Peyer's patch (tissue), 4 donors: ENCODE measurements around the gene BST1.

ENCODE experiments used
- POLR2A ChIP-seq, 2 donors: fragments of 450-650 bp; IDR thresholded peaks; one replicate each; pipeline ENCODE4 v1.5.1; 2017; ENCODE audit warnings: antibody characterized with exemption in 2 of 2, mild to moderate bottlenecking in 2 of 2, moderate library complexity in 2 of 2
- TF ChIP-seq, protein P1 (sequence below), 6 experiments: fragments of 450-650 bp in 4 of 6; fragments of 200-600 bp in 2 of 6; sonication (generic) in 1 of 6; IDR thresholded peaks; one replicate each; pipeline ENCODE4 v1.5.1; 2017 to 2019; ENCODE audit warnings: antibody characterized with exemption in 6 of 6, mild to moderate bottlenecking in 3 of 6, moderate library complexity in 1 of 6

DNA sequence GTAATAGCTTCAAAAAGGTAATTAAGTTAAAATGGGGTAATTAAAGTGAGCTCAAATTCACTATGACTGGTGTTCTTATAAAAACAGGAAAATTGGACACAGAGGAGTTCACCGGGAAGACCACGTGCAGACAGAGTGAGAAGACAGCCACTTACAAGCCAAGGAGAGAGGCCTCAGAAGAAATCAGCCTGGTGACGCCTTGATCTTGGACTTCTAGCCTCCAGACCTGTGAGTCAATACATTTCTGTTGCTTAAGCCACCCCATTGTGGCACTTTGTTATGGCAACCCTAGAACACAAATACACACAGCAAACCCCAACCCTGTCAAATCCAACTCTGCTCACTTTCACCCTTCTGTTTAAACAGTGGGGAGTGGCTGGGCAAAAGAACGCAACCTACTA lies 71.2 kb downstream of the BST1 start:
- no peak for TF ChIP-seq POLR2A (IDR thresholded peaks at IDR 0.05)
- TF ChIP-seq, protein P1, sequence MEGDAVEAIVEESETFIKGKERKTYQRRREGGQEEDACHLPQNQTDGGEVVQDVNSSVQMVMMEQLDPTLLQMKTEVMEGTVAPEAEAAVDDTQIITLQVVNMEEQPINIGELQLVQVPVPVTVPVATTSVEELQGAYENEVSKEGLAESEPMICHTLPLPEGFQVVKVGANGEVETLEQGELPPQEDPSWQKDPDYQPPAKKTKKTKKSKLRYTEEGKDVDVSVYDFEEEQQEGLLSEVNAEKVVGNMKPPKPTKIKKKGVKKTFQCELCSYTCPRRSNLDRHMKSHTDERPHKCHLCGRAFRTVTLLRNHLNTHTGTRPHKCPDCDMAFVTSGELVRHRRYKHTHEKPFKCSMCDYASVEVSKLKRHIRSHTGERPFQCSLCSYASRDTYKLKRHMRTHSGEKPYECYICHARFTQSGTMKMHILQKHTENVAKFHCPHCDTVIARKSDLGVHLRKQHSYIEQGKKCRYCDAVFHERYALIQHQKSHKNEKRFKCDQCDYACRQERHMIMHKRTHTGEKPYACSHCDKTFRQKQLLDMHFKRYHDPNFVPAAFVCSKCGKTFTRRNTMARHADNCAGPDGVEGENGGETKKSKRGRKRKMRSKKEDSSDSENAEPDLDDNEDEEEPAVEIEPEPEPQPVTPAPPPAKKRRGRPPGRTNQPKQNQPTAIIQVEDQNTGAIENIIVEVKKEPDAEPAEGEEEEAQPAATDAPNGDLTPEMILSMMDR (IDR thresholded peaks at IDR 0.05): no peak
